Neuronal stem cell (in vitro differentiated cells): ENCODE data around the gene KCTD5.
"Not testable (repeated sequence)": the region's sequence is repeated elsewhere in the genome, so short reads cannot be mapped to it uniquely, and the experiment has no call there.

Source experiments
- DNase-seq: peaks from one replicate; pipeline ENCODE4 v3.0.0-alpha.2; 2013; ENCODE audit warnings: low spot score
- H2AFZ ChIP-seq: one replicate; pipeline ENCODE4 v1.6.1; 2013; ENCODE audit warnings: mild to moderate bottlenecking, low read length, inconsistent platforms
- H2AK5ac ChIP-seq: 2 replicates; pipeline ENCODE4 v1.6.1; 2013; ENCODE audit warnings: low read depth, mild to moderate bottlenecking, inconsistent platforms, low read length, moderate library complexity, mixed read lengths
- H2BK120ac ChIP-seq: 2 replicates; pipeline ENCODE4 v1.6.1; 2013; ENCODE audit warnings: low read depth, mild to moderate bottlenecking, inconsistent platforms, low read length, moderate library complexity, mixed read lengths
- H2BK12ac ChIP-seq: one replicate; pipeline ENCODE4 v1.6.1; 2013; ENCODE audit warnings: low read length, inconsistent platforms
- H2BK15ac ChIP-seq: 2 replicates; pipeline ENCODE4 v1.6.1; 2013; ENCODE audit warnings: mild to moderate bottlenecking, low read length, inconsistent platforms, mixed read lengths
- H2BK5ac ChIP-seq: one replicate; pipeline ENCODE4 v1.6.1; 2013; ENCODE audit warnings: inconsistent platforms, mild to moderate bottlenecking, low read length, moderate library complexity
- H3K14ac ChIP-seq: one replicate; pipeline ENCODE4 v1.6.1; 2013; ENCODE audit warnings: low read length, inconsistent platforms
- H3K18ac ChIP-seq: 2 replicates; pipeline ENCODE4 v1.6.1; 2013; ENCODE audit warnings: low read length, inconsistent platforms
- H3K23ac ChIP-seq: 2 replicates; pipeline ENCODE4 v1.6.1; 2013; ENCODE audit warnings: low read depth, mild to moderate bottlenecking, mixed read lengths, low read length, inconsistent platforms; ENCODE audit not compliant: poor library complexity
- H3K27ac ChIP-seq: replicated peaks from 3 replicates; pipeline ENCODE4 v1.5.1; 2013; ENCODE audit warnings: low read length, inconsistent platforms
- H3K27me3 ChIP-seq, 3 experiments: 2 replicates each; pipeline ENCODE4 v1.6.1; 2013; ENCODE audit warnings: low read length in 3 of 3, mild to moderate bottlenecking in 2 of 3, inconsistent platforms in 1 of 3, low read depth in 1 of 3, mixed read lengths in 1 of 3, moderate library complexity in 1 of 3; ENCODE audit not compliant: control insufficient read depth in 3 of 3, insufficient read depth in 3 of 3
- H3K36me3 ChIP-seq, 2 donors: replicated peaks in 1 of 2; 2 replicates each; pipeline ENCODE4 v1.6.1; 2013; ENCODE audit warnings: low read length in 2 of 2; ENCODE audit not compliant: control insufficient read depth in 2 of 2, insufficient read depth in 2 of 2
- H3K4ac ChIP-seq: 2 replicates; pipeline ENCODE4 v1.6.1; 2013; ENCODE audit warnings: inconsistent platforms, mild to moderate bottlenecking, low read length, moderate library complexity
- H3K4me1 ChIP-seq, 2 donors: 1 replicate in 1 of 2; 2 replicates in 1 of 2; pipeline ENCODE4 v1.6.1; 2013; ENCODE audit warnings: low read length in 2 of 2, low read depth in 1 of 2; ENCODE audit not compliant: control insufficient read depth in 2 of 2, insufficient read depth in 1 of 2
- H3K4me2 ChIP-seq: one replicate; pipeline ENCODE4 v1.6.1; 2013; ENCODE audit warnings: mild to moderate bottlenecking, low read length, inconsistent platforms; ENCODE audit not compliant: insufficient read depth, poor library complexity, severe bottlenecking
- H3K4me3 ChIP-seq, 2 donors: 2 replicates each; pipeline ENCODE4 v1.5.1; 2013; ENCODE audit warnings: low read length in 2 of 2, mild to moderate bottlenecking in 2 of 2, inconsistent platforms in 1 of 2, moderate library complexity in 1 of 2
- H3K79me1 ChIP-seq: one replicate; pipeline ENCODE4 v1.6.1; 2013; ENCODE audit warnings: low read depth, mild to moderate bottlenecking, inconsistent platforms, low read length, moderate library complexity
- H3K9ac ChIP-seq: one replicate; pipeline ENCODE4 v1.6.1; 2013; ENCODE audit warnings: mild to moderate bottlenecking, low read depth, low read length, inconsistent platforms; ENCODE audit not compliant: poor library complexity
- H3K9me3 ChIP-seq, 2 donors: replicated peaks in 1 of 2; 2 replicates each; pipeline versions ENCODE3 to v1.6.1; 2013; ENCODE audit warnings: low read length in 2 of 2, mild to moderate bottlenecking in 2 of 2, inconsistent platforms in 1 of 2, low read depth in 1 of 2, mixed read lengths in 1 of 2, moderate library complexity in 1 of 2; ENCODE audit not compliant: control insufficient read depth in 2 of 2, insufficient read depth in 1 of 2
- H4K8ac ChIP-seq: one replicate; pipeline ENCODE4 v1.6.1; 2013; ENCODE audit warnings: low read depth, mild to moderate bottlenecking, inconsistent platforms, low read length, moderate library complexity
- H4K91ac ChIP-seq: one replicate; pipeline ENCODE4 v1.6.1; 2013; ENCODE audit warnings: low read length, low read depth, mild to moderate bottlenecking, inconsistent platforms; ENCODE audit not compliant: poor library complexity
- WGBS, 2 donors: extraction: QIAGEN DNeasy Blood & Tissue Kit; methylation state at CpG; one replicate each; pipeline ENCODE4 v1.1.7; 2013; ENCODE audit warnings: missing lambda C conversion rate in 2 of 2, mixed read lengths in 1 of 2; ENCODE audit not compliant: insufficient read length in 2 of 2, insufficient replicate concordance in 1 of 2; ENCODE audit errors: extremely low coverage in 2 of 2; 5-methylcytosine and 5-hydroxymethylcytosine counted together

The KCTD5 gene

GRCh38 chr16:2678206-2678965 is 3.9 kb upstream of the KCTD5 start:
- not testable (repeated sequence) for H2AK5ac ChIP-seq, H3K4me1 ChIP-seq, DNase-seq, H3K9me3 ChIP-seq, H2AFZ ChIP-seq, H3K4me3 ChIP-seq, H4K8ac ChIP-seq, H3K27ac ChIP-seq, H3K79me1 ChIP-seq, H3K27me3 ChIP-seq, H3K36me3 ChIP-seq, H4K91ac ChIP-seq, H3K4ac ChIP-seq, H3K9ac ChIP-seq, H3K4me2 ChIP-seq, H2BK15ac ChIP-seq, H2BK12ac ChIP-seq, H2BK120ac ChIP-seq, H3K23ac ChIP-seq, H3K14ac ChIP-seq, H2BK5ac ChIP-seq, H3K18ac ChIP-seq
- WGBS, 2 donors, result no CpG with 5 or more reads among the region's 23 CpGs

- not testable (repeated sequence) for H3K27ac ChIP-seq, H2BK120ac ChIP-seq, H3K4me3 ChIP-seq, H3K36me3 ChIP-seq, DNase-seq, H3K4me2 ChIP-seq, H2BK5ac ChIP-seq, H4K8ac ChIP-seq, H3K4me1 ChIP-seq, H2AK5ac ChIP-seq, H2AFZ ChIP-seq, H3K9me3 ChIP-seq, H2BK12ac ChIP-seq, H3K4ac ChIP-seq, H3K18ac ChIP-seq, H4K91ac ChIP-seq, H3K14ac ChIP-seq, H3K9ac ChIP-seq, H3K23ac ChIP-seq, H2BK15ac ChIP-seq, H3K27me3 ChIP-seq, H3K79me1 ChIP-seq
- WGBS, 2 donors, result no CpG with 5 or more reads among the region's 4 CpGs
These were observed 2.4 kb upstream of the KCTD5 start for GRCh38 chr16:2679902-2680301.

GRCh38 chr16:2680360-2680759 is 2.0 kb upstream of the KCTD5 start:
- H2AFZ ChIP-seq, H3K27ac ChIP-seq, H3K4me3 ChIP-seq, H3K4ac ChIP-seq, H3K27me3 ChIP-seq, H3K4me2 ChIP-seq, H2BK5ac ChIP-seq, H3K18ac ChIP-seq, H2BK15ac ChIP-seq, H2AK5ac ChIP-seq, H3K36me3 ChIP-seq, H3K79me1 ChIP-seq, H3K23ac ChIP-seq, H3K9me3 ChIP-seq, H3K14ac ChIP-seq, DNase-seq, H2BK12ac ChIP-seq, H4K8ac ChIP-seq, H2BK120ac ChIP-seq, H3K9ac ChIP-seq, H3K4me1 ChIP-seq, H4K91ac ChIP-seq: not testable (repeated sequence)
- no CpG with 5 or more reads among the region's 8 CpGs for WGBS, 2 donors

GRCh38 chr16:2683041-2683440 is 718 bp downstream of the KCTD5 start:
- not testable (repeated sequence) for H3K27ac ChIP-seq, H3K4ac ChIP-seq, H3K18ac ChIP-seq, H3K27me3 ChIP-seq, H3K14ac ChIP-seq, DNase-seq, H3K23ac ChIP-seq, H3K4me1 ChIP-seq, H4K8ac ChIP-seq, H2BK15ac ChIP-seq, H4K91ac ChIP-seq, H2BK12ac ChIP-seq, H3K36me3 ChIP-seq, H2BK120ac ChIP-seq, H3K79me1 ChIP-seq, H3K9me3 ChIP-seq
- Histone ChIP-seq H2BK5ac (peak overlapping the region; percentile 55), H3K4me2 (peak overlapping the region; percentile 71), H3K9ac (peak overlapping the region; percentile 97), H3K4me3 (peak overlapping the region; percentile 82 to 97), H2AFZ (peak overlapping the region; percentile 89), H2AK5ac (peak overlapping the region; percentile 96)
- WGBS, 2 donors, result no CpG with 5 or more reads among the region's 13 CpGs
